GM23338 (cell line): ENCODE data around the gene ADCY5. TPM values are rescaled to one million over a fixed set of nuclear protein-coding genes. Genes with fewer than 3 reads are reported as not detected.

ENCODE experiments used
- ATAC-seq: fragments of 200-7000 bp; cut with Tn5 transposase; 3 replicates; pipeline ENCODE4 v1.9.1; 2020
- DNase-seq: peaks from one replicate; pipeline ENCODE4 v3.0.0-alpha.2; 2015; ENCODE audit warnings: low spot score
- H2AFZ ChIP-seq: fragments of 200-600 bp; sonication (generic); 2 replicates; pipeline ENCODE4 v1.8.0; 2016; ENCODE audit warnings: antibody characterized with exemption, mild to moderate bottlenecking, moderate library complexity
- H3F3A ChIP-seq: fragments of 200-600 bp; sonication (generic); replicated peaks from 2 replicates; pipeline ENCODE4 v1.8.0; 2017; ENCODE audit warnings: antibody characterized with exemption, mixed run types, low read depth
- H3K27ac ChIP-seq: fragments of 200-600 bp; sonication (generic); 2 replicates; pipeline ENCODE4 v1.6.1; 2016; ENCODE audit warnings: low read depth
- H3K27me3 ChIP-seq: fragments of 200-600 bp; sonication (generic); 2 replicates; pipeline ENCODE4 v1.8.0; 2016; ENCODE audit warnings: mild to moderate bottlenecking, mixed run types, moderate library complexity; ENCODE audit not compliant: insufficient read depth
- H3K36me3 ChIP-seq: fragments of 200-600 bp; sonication (generic); 2 replicates; pipeline ENCODE4 v1.8.0; 2016; ENCODE audit warnings: mild to moderate bottlenecking; ENCODE audit not compliant: insufficient read depth
- H3K4me1 ChIP-seq: fragments of 200-600 bp; sonication (generic); 2 replicates; pipeline ENCODE4 v1.8.0; 2016; ENCODE audit warnings: mild to moderate bottlenecking, moderate library complexity; ENCODE audit not compliant: insufficient read depth
- H3K4me2 ChIP-seq: fragments of 200-600 bp; sonication (generic); 2 replicates; pipeline ENCODE4 v1.7.1; 2017; ENCODE audit warnings: mixed run types
- H3K4me3 ChIP-seq: fragments of 200-600 bp; sonication (generic); 2 replicates; pipeline ENCODE4 v1.6.1; 2016; ENCODE audit warnings: mixed run types
- H3K79me2 ChIP-seq: fragments of 200-600 bp; sonication (generic); replicated peaks from 2 replicates; pipeline ENCODE4 v1.8.0; 2017; ENCODE audit warnings: mild to moderate bottlenecking; ENCODE audit not compliant: insufficient read depth
- H3K9me2 ChIP-seq: fragments of 200-600 bp; sonication (generic); 2 replicates; pipeline ENCODE4 v1.8.0; 2017; ENCODE audit not compliant: insufficient read depth
- H4K20me1 ChIP-seq: fragments of 200-600 bp; sonication (generic); replicated peaks from 2 replicates; pipeline ENCODE4 v1.8.0; 2017; ENCODE audit warnings: mild to moderate bottlenecking; ENCODE audit not compliant: insufficient read depth
- H3K27ac Mint-ChIP-seq: 2 replicates; pipeline ENCODE4 v1.8.0; 2020; ENCODE audit warnings: inconsistent platforms, mild to moderate bottlenecking, moderate library complexity, mixed read lengths
- H3K27me3 Mint-ChIP-seq: 3 replicates; pipeline ENCODE4 v1.8.0; 2022; ENCODE audit warnings: low read depth, mild to moderate bottlenecking, moderate library complexity, mixed read lengths, inconsistent platforms; ENCODE audit not compliant: insufficient read depth, poor library complexity
- H3K36me3 Mint-ChIP-seq: 3 replicates; pipeline ENCODE4 v1.8.0; 2021; ENCODE audit warnings: low read depth, mild to moderate bottlenecking, inconsistent platforms, moderate library complexity, mixed read lengths
- H3K4me1 Mint-ChIP-seq: 3 replicates; pipeline ENCODE4 v1.8.0; 2020; ENCODE audit warnings: mild to moderate bottlenecking, inconsistent platforms, mixed read lengths
- H3K4me3 Mint-ChIP-seq: 3 replicates; pipeline ENCODE4 v1.8.0; 2021; ENCODE audit warnings: moderate library complexity, mild to moderate bottlenecking, inconsistent platforms, mixed read lengths
- H3K9me3 Mint-ChIP-seq: 3 replicates; pipeline ENCODE4 v1.8.0; 2020; ENCODE audit warnings: moderate library complexity, mild to moderate bottlenecking, inconsistent platforms, mixed read lengths
- CREB1 ChIP-seq: fragments of 250-450 bp; sonication (Bioruptor Pico); IDR thresholded peaks from 2 replicates; pipeline ENCODE4 v1.5.0; 2020; ENCODE audit warnings: low read depth, mild to moderate bottlenecking, moderate library complexity
- CTCF ChIP-seq, 2 experiments: fragments of 200-600 bp in 1 of 2; sonication (generic) in 1 of 2; conservative IDR thresholded peaks; 2 replicates each; pipeline versions ENCODE4 v1.5.1 to v1.6.1; 2016 to 2017; ENCODE audit warnings: antibody characterized with exemption in 2 of 2, low read depth in 2 of 2, mild to moderate bottlenecking in 2 of 2, moderate library complexity in 1 of 2
- ETS1 ChIP-seq: IDR thresholded peaks from 2 replicates; pipeline ENCODE4 v1.6.1; 2016; ENCODE audit warnings: antibody characterized with exemption
- EZH2 ChIP-seq: fragments of 200-600 bp; sonication (generic); IDR thresholded peaks from one replicate; pipeline ENCODE4 v1.8.0; 2017; ENCODE audit warnings: antibody characterized with exemption, mild to moderate bottlenecking, low read depth; ENCODE audit not compliant: unreplicated experiment
- EZH2phosphoT487 ChIP-seq: fragments of 200-600 bp; sonication (generic); IDR thresholded peaks from one replicate; pipeline ENCODE4 v1.8.1; 2018; ENCODE audit warnings: antibody characterized with exemption; ENCODE audit not compliant: unreplicated experiment
- JUNB ChIP-seq: IDR thresholded peaks from one replicate; pipeline ENCODE4 v1.6.1; 2016; ENCODE audit warnings: antibody characterized with exemption; ENCODE audit not compliant: unreplicated experiment
- NANOG ChIP-seq: IDR thresholded peaks from 2 replicates; pipeline ENCODE4 v1.6.1; 2016; ENCODE audit warnings: antibody characterized with exemption, borderline replicate concordance
- POLR2AphosphoS5 ChIP-seq: IDR thresholded peaks from 2 replicates; pipeline ENCODE4 v1.6.1; 2016; ENCODE audit warnings: antibody characterized with exemption, low read depth
- REST ChIP-seq: IDR thresholded peaks from one replicate; pipeline ENCODE4 v1.6.1; 2018; ENCODE audit warnings: antibody characterized with exemption; ENCODE audit not compliant: unreplicated experiment
- STAT1 ChIP-seq: IDR thresholded peaks from one replicate; pipeline ENCODE4 v1.6.1; 2016; ENCODE audit warnings: antibody characterized with exemption; ENCODE audit not compliant: unreplicated experiment
- ZNF114 ChIP-seq: fragments of 250-450 bp; sonication (Bioruptor Pico); IDR thresholded peaks from 2 replicates; pipeline ENCODE4 v1.5.0; 2020; ENCODE audit warnings: mild to moderate bottlenecking, moderate library complexity
- ZNF331 ChIP-seq: fragments of 250-450 bp; sonication (Bioruptor Pico); IDR thresholded peaks from 2 replicates; pipeline ENCODE4 v1.5.0; 2020; ENCODE audit warnings: low read depth, mild to moderate bottlenecking, moderate library complexity
- ZNF462 ChIP-seq: fragments of 250-450 bp; sonication (Bioruptor Pico); IDR thresholded peaks from 2 replicates; pipeline ENCODE4 v1.5.0; 2020; ENCODE audit warnings: mild to moderate bottlenecking, moderate library complexity
- polyA plus RNA-seq: library from polyadenylated mRNA; unstranded; fragments of >200 nt; fragmentation: Nextera tagmentation; extraction: Ambion mirVana; gene quantifications from 2 replicates; pipeline ENCODE4 v1.2.1, GENCODE V29; 2016
- total RNA-seq: library from RNA; depleted of rRNA; stranded (reverse); fragments of >200 nt; shearing (Covaris generic); gene quantifications from 2 replicates; pipeline ENCODE4 v1.2.3, GENCODE V29; 2014

Gene ADCY5
- total and polyA plus RNA-seq, 2 experiments from 2014 or later, result 3.5 to 10.2 TPM

GRCh38 chr3:123383091-123384053 lies 65.5 kb downstream of the ADCY5 start:
- no peak overlapping the region for H3K4me2 ChIP-seq
- DNase-seq, result peak; percentile 77
- TF ChIP-seq REST (no peak), NANOG (no peak), POLR2AphosphoS5 (no peak), EZH2 (no peak), CTCF (conservative IDR thresholded peaks at IDR 0.05; ENCODE audit: low read depth in 2 of 2) (no peak), EZH2phosphoT487 (no peak), CREB1 (no peak), ZNF331 (no peak), ZNF114 (CRISPR knock-in tag) (no peak), ZNF462 (CRISPR knock-in tag) (no peak), ETS1 (no peak), STAT1 (no peak), JUNB (no peak)
- no peaks in the 10 kb centered on the region for H3K9me3 Mint-ChIP-seq
- H4K20me1 ChIP-seq, result no peaks in the 10 kb centered on the region
- peaks cover 9% of the 10 kb centered on the region for H3K4me1 ChIP-seq
- no peaks in the 10 kb centered on the region for H3K79me2 ChIP-seq
- no peak overlapping the region for H3K4me3 Mint-ChIP-seq
- no peaks in the 10 kb centered on the region; the same call in 1 of the 2 replicates for H3K9me2 ChIP-seq
- H3K36me3 ChIP-seq, result no peaks in the 10 kb centered on the region
- no peaks in the 10 kb centered on the region for H3K27me3 ChIP-seq
- ATAC-seq, result peak; percentile 83
- H2AFZ ChIP-seq, result peak overlapping the region; percentile 66; the same call in 1 of the 2 replicates
- no peak overlapping the region for H3K4me3 ChIP-seq
- H3K4me1 Mint-ChIP-seq, result peaks cover 39% of the 10 kb centered on the region
- H3K36me3 Mint-ChIP-seq, result no peaks in the 10 kb centered on the region
- H3K27me3 Mint-ChIP-seq, result peaks cover 3% of the 10 kb centered on the region
- H3K27ac Mint-ChIP-seq, result peak overlapping the region; percentile 11; the same call in 1 of the 2 replicates
- H3F3A ChIP-seq, result no peaks in the 10 kb centered on the region
- H3K27ac ChIP-seq, result no peak overlapping the region
